Activated CD4-positive, alpha-beta T cell treated with anti-CD3 and anti-CD28 coated beads, Interleukin-2, amount 50 U/mL, for 48 hours (primary cell): ENCODE data around the gene INO80.
"Not testable (repeated sequence)": the region's sequence is repeated elsewhere in the genome, so short reads cannot be mapped to it uniquely, and the experiment has no call there.

Experiments
- DNase-seq, 2 experiments: peaks; one replicate each; pipeline ENCODE4 v3.0.0-alpha.2; 2020

INO80 gene

DNA sequence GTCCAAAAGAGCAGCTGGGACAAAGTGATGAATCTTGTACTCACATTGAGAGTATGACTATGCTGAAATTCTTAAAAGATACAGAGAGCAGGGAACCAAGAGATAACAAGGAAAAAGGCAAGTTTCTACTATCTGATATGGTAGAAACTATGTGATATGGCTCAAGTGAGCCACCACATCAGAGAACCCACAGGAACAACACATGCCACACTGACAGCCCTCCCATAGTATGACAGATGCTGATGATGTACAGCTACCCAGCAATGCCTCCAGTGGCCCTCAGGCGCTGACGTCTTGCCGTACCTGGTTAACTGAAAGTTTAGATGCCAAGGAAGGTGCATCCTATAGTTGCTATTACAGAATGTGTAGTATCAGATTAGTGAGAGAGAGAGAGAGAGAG is 120.4 kb downstream of the INO80 start:
- no peak for DNase-seq

DNA sequence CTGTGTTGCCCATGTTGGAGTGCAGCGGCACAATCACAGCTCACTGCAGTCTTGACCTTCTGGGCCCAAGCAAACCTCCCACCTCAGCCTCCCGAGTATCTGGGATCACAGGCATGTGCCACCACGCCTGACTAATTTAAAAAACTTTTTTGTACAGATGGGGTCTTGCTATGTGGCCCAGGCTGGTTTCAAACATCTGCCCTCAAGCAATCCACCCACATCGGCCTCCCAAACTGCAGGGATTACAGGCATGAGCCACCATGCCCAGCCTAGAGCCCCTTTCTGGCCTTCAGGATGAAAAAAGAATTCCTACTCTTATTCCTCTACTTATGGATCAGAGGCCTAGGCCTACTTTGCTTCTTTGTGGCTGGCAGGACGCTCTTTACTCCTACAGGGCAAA is 123.3 kb downstream of the INO80 start:
- DNase-seq, result no peak

DNA sequence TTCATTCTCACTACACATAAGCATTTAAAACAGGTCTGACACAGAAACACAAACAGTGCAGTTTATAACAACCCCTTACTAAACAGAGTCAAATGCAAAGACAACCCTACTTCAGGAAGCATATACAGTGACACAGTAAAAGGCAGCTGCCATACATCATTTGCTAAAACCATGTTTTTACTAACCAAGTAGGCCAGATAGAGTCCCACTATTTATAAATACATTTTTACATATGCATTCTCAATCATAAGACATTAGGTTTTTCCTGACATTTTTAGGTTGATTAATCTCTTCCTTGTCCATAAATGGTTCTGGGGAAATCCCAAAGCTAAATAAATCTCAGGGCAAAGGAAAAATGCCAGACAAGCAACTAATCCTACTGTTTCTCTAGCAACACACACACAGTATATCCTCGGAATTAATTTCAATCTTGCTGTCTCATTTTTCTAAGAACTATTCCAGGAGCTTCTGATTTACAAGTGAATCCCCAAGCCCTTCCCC is 123.8 kb downstream of the INO80 start:
- no peak for DNase-seq

DNA sequence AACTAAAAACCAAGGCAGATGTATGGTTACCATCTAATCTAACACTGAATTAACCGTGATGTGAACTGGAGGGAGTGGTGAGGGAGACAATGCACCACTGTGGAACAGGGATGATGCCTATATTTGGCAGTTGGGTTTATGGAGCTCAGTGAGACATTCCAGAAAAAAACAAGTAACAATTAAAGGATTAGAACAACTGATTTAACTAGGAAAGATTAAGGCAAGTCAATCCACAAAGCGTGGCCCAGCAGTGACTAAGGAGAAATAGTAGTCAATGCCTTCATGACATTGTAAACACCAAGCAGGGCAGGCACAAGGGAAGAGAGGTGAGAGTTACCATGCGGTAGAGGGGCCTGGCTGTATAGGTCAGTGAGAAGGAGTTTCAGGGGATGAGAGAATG is 124.7 kb downstream of the INO80 start:
- no peak for DNase-seq

DNA sequence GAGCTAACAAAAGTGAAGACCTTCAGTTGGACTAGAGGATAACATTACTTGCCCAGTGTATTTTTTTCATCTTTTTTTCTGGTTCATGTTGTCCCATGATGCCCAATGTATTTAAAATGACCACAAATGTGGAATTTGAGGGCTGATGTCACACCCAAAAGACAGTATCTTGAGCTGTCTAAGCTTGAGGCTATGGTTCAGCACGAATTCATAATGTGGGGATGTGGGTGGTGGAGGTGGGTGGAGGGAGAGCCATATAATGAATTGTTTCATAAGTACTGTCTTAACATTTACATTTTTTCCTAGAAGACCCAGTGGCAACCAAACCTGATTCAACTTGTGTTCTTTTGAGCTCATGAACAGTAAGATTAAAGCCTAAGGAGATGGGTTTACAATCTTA is 125.3 kb downstream of the INO80 start:
- DNase-seq, result peak; percentile 16 to 31

DNA sequence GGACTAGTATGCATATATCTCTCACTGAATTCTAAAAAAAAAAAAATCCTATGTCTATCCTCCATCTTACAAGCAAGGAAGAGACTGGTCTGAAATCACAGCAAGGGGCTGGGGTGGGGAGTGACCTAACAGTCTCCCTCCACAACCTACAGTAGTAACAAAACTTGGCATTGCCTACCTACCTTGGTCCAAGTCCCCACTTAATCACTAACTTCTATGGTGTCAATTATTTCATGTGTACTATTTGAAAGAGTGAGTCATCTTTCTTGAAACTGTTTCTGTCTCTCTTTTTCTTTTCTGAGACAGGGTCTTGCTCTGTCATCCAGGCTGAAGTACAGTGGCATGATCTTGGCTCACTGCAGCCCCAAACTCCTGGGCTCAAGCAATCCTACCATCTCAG is 126.0 kb downstream of the INO80 start:
- DNase-seq, result no peak

DNA sequence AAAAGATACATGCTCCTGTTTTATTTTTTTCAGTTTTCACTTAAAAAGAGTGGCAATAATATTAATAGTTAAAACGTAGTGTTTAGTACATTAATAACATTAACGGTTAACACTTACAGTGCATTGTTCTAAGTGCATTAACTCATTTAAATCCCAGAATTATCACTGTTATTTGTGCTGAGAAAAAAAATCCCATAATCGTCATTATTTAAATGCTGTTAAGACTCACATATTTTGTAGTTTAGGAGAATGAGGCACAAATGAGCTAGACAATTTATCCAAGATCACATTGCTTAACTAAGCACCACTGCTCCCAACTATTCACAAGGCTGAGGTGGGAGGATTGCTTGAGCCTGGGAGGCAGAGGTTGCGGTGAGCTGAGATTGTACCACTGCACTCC is 127.9 kb downstream of the INO80 start:
- no peak for DNase-seq

DNA sequence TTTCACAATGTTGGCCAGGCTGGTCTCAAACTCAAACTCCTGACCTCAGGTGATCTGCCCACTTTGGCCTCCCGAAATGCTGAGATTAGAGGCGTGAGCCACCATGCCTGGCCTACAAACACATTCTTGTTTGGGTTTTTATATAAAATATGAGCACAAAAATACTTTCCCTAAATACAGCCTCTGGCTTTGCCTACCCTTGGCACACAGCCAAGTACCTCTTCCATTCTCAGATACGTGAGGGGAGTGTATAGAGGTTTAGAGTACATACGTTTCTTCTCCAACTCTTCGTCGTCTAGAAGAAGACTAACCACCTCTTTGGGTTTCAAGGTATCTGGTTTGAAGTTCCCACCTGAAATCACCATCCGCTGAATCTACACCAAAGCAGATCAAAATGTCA is 129.3 kb downstream of the INO80 start:
- no peak for DNase-seq

DNA sequence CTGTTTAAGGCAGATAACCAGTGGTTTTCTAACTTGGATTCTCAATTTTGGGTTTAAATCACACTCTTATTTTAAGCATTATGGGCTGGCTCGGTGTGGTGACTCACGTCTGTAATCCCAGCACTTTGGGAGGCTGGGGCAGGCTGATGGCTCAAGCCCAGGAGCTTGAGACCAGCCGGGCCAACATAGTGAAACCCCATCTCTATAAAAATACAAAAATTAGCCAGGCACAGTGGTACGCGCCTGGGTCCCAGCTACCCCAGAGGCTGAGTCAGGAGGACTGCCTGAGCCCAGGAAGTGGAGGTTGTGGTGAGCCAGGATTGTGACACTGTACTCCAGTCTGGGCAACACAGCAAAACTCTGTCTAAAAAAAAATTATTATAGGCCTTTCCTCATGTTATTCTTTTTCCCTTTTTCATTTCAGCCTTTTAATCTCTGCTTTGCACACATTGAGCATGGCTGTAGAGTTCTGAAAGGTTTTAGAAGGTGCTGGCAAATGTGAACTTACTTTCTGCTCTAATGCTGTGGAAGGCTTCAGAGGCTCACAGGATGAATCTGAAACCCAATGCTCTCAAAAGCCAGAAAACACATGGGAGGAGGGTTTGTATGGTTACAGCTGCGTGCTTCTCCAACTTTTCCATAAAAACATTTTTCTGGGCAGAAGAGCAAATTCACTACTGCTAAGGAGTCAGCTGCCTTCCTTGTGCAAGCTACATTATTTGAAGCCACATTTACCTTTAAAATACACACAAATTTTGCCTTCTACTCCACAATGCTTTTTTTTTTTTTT is 130.3 kb downstream of the INO80 start:
- no peak for DNase-seq

DNA sequence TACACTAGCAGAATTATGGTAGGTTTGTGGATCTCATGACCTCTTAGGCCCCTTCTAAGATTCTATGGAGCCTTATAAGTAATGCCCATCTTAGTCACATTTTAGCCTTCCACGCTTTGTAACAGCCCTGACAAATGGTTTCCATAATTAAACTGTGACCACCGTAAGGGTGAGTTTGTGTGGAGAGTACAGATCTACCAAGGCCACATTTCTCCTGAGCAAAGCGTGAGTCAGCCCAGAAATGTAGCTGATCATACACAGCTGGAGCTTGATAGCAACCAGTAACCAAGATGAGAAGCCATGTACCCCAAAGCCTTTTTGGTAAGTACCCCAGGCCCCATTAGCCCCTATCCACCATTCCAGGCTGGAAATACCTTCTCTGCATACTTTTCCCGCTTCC is 131.1 kb downstream of the INO80 start:
- no peak for DNase-seq

DNA sequence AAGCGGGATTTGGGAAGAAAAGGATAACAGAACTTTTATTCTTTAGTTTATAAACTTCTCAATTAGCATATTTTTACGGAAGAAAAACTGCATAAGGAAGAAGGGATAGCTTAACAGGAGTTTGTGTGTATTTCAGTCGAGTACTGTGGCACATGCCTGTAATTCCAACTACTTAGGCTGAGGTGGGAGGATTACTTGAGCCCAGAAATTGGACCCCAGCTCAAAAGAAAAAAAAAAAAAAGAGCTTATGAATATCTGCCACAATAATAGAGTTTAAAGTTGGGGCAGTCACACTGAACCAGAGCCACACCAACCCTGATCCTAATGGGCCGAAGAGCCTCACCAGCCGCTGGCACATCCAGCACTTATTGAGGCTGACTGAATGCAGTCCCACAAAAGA is 131.7 kb downstream of the INO80 start:
- DNase-seq, result no peak

DNA sequence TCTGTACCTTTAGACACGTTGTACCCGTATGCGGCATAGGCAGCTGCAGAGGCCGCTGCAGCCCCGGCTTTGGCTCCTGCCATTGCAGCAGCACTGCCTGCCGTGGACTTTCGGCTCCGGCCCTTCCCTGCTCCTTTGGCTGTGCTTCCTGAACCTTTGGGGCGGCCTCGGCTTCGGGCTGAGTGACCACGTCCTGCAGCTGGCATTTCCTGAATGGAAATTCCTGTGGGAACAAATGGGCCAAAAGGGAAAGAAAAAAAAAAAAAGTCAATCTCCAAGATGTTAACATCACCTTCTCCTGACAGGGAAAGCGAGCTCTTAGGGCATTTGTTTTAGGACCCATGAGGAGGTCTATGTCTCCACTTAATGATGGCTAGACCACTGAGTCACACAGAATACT is 133.2 kb downstream of the INO80 start:
- DNase-seq, result no peak

DNA sequence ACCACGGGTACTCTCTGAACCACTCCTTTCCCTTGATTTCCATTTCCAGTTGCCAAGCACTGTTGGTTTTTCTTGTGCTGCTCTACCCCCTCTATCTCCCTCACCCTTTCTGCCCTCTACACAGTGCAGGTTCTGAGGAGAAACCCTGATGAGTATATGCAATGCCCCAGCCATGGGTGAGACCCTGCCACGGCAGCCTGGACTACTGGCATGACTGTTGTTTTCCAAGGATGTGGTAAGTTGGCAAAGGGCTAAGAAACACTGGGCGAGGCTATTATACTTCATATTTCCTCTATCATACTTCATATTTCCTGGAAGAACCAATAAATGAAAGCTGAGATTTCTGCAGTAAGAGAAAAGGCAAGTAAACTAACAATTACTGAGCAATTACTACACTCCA is 134.9 kb downstream of the INO80 start:
- DNase-seq, result no peak

DNA sequence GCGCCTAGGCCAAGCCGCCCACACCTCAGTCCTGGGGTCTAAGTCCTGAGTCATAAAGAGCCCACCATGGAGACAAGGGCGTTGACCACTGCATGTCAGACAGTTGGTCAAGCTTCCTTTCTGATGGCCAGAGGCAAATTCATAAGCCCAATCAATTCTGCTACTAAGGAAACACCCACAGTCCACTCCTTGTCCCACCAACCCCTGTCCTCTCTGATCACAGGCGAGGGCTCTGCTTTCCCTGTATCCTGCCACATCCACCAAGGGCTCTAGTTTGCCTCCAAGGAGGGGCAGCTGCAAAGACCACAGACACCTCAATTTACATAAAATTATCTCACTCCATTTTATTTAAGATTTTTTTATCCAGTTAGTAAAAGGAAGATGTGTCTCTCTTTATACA is 137.5 kb downstream of the INO80 start:
- DNase-seq, result no peak

DNA sequence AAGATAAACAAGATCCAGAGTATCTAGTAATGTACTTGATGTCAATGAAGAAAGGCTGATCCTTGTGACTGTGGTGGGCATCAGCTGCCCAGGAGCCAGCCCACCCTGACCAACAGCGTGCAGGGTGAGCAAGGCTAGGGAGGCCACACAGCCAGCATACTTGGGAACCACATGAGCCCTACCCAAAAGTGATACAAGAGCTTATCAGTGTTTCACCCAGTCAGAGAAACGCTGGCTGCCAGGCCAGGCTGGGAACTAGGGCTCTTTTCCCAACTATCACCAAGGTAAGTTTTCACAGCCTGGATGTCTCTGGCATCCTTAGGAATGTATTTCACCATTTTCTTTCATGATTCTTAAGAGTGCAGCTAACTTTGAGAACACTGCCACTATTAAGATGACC is 137.9 kb downstream of the INO80 start:
- no peak for DNase-seq

DNA sequence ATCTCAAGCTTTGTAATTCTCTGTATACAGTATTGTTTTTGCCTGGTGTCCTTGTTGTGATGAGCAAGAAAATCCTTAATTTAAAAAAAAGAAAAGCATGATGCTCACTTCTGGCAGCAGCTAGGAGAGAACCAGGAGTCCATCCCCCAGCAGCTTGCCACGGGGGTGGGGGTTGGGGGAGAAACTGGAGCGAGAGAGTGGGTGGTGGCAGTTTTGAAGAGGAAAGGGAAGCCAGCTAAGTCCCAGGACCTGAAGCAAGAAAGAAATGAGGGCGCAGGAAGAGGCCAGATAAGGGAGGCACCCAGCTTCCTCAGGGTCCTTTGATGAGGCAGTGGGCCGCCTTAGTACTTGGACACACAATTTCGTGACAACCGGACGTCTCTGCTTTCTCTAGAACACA is 139.3 kb downstream of the INO80 start:
- no peak for DNase-seq

DNA sequence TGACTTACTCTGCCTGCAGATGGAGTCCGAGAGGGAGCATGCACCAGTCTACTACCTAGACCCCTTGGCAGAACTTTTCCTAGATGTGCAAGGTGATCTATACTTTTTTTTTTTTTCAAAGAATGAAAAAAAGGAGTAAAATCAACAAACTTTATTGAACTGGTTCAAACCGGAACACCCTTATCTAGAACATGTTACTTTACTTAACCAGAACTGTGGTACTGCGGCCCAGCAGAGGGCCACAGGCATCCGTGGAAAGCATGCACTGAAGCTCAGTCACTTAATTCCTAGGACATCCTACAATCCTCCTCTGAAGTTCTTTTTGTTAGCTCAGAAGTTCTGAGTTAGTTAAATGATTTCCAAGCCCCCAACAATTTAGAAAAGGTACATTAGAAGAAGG is 141.2 kb downstream of the INO80 start:
- DNase-seq, result no peak

DNA sequence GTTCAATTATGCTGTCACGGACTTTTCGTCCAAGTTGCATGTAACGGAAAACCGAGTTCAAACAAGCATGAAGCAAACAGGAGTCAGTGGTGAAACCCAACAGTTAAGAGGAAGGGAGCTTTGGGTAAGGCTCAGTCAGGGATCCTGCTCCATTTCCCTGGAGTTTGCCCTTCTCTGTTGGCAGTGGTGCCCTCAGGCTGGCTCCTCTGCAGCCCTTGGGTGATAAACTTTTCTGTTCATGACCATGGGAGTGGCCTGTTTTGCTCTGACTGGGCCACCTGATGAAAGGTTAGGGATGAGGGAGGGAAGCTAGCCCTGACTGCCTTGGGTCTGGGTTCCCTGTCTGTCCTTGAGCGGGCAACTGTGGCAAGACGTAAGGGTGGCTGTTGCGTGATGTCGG is 146.7 kb downstream of the INO80 start:
- DNase-seq, result no peak

DNA sequence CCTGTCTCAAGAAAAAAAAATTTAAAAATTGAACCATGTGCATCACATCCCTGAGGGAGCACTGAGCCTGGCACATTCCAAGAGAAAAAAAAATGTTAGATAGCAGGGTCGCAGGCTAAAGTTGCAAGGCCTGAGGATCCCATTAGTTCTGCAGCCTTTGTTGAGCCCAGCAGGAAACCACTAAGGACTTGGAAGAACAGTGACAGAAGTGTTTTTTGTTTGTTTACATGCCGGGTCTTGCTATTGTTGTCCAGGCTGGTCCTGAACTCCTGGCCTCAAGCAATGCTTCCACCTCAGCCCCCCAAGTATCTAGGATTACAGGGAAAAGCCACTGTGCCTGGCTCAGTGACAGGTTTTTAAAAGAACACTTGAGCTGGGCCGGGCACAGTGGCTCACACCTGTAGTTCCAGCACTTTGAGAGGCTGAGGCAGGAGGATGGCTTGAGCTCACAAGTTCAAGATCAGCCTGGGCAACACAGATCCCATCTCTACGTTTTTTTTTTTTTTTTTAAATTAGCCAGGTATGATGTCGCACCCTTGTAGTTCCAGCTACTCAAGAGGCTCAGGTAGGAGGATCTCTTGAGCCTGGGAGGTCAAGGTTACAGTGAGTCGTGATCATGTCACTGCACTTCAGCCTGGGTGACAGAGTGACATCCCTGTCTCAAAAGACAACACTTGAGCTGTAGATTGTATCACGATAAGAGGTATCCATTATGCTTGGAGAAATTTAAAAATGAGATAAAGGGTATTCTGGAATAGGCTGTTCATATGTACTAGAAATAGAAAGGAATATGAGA is 147.6 kb downstream of the INO80 start:
- DNase-seq, result no peak

DNA sequence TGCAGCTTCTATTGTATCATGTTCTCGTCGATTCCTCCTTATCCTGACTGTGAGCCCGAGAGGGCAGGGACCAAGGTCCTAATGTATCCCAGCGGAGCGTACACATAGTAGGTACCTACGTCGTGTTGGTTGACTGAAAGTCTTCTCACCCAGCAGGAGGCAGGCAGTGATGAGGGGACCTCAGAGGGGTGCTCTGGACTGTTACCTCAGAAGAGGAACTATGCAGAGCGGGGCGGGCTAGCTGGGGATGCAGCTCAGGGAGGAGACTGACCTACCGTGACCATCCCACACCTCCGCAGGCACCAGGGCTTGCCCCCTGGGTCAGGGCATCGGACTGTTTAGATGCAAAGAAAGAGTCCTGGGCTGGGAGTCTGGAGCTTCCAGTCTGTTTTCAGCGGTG is 151.4 kb downstream of the INO80 start:
- no peak for DNase-seq

DNA sequence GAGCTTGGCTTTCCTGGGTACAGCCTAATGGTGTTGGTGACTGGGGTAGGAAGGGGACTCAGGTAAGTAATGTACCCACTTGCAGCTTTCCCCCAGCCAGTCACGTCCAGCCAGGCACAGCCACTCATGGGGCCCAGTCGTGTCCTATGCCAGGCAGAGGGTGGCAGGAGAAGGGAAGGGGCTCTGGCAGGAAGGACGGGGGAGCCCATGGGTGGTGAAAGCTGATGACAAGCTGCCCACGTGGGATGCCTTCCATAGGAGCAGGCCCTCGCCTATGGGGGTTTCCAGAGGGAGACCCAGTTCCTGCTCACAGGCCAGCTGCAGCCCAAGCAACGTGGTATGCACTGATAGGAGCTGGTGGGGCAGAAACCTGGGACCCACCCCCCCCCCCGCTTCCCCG is 152.1 kb downstream of the INO80 start:
- no peak for DNase-seq

DNA sequence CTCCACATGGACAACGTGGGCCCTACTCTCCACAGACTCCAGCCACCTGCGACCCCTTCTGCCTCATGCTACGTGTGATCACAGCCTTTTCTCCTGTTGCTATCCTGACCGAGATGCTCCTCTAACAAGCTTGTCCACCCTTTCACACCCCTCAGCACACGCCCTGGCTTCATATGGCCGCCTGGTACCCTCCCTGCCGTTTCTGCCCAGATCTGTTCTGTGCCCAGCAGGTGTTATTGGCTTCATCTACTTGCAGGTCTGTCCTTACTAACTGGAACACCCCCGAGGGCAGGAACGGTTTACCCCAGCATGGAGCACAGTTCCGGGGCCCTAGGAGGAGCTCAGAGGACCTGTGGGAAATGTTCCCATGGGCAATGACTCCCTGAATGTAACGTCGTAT is 152.9 kb downstream of the INO80 start:
- DNase-seq, result no peak

DNA sequence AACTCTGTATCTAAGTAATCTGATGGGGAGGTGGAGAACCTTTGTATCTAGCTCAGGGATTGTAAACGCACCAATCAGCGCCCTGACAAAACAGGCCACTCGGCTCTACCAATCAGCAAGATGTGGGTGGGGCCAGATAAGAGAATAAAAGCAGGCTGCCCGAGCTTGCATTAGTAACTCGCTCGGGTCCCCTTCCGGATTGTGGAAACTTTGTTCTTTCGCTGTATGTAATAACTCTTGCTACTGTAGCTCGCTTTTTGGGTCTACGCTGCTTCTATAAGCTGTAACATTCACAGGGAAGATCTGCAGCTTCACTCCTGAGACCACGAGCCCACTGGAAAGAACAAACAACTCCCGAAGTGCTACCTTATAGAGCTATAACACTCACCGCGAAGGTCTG is 153.8 kb downstream of the INO80 start:
- not testable (repeated sequence) for DNase-seq

DNA sequence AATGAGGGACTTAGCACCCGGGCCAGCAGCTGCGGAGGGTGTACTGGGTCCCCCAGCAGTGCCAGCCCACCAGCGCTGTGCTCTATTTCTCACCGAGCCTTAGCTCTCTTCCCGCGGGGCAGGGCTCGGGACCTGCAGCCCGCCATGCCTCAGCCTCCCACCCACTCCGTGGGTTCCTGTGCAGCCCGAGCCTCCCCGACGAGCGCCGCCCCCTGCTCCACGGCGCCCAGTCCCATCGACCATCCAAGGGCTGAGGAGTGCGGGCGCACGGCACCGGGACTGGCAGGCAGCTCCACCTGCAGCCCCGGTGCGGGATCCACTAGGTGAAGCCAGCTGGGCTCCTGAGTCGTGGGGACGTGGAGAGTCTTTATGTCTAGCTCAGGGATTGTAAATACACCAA is 154.3 kb downstream of the INO80 start:
- DNase-seq, result not testable (repeated sequence)
